Measurements from ENCODE around the gene OPA3.

OPA3 gene

GRCh38 chr19:45597425-45598111, 13.0 kb upstream of the OPA3 start:
- DNase-seq = no peak

GRCh38 chr19:45595814-45596213, 11.2 kb upstream of the OPA3 start:
- DNase-seq = no peak

GRCh38 chr19:45593520-45593919, 8.9 kb upstream of the OPA3 start:
- no peak for DNase-seq

GRCh38 chr19:45592366-45592765, 7.8 kb upstream of the OPA3 start:
- no peak for DNase-seq

GRCh38 chr19:45591638-45592005, 7.0 kb upstream of the OPA3 start:
- no peak for DNase-seq

GRCh38 chr19:45591004-45591637, 6.5 kb upstream of the OPA3 start:
- no peak for DNase-seq

- no peak for DNase-seq
Measured at GRCh38 chr19:45590300-45591003, 5.8 kb upstream of the OPA3 start.

GRCh38 chr19:45589768-45590167, 5.2 kb upstream of the OPA3 start:
- DNase-seq = no peak

GRCh38 chr19:45587873-45588272, 3.3 kb upstream of the OPA3 start:
- DNase-seq = no peak

GRCh38 chr19:45585158-45585577, 566 bp upstream of the OPA3 start:
- no peak for DNase-seq

GRCh38 chr19:45581576-45581975, 3.0 kb downstream of the OPA3 start:
- DNase-seq = no peak

- no peak for DNase-seq
Measured at GRCh38 chr19:45578861-45579260, 5.7 kb downstream of the OPA3 start.

- DNase-seq = no peak
Measured at GRCh38 chr19:45577111-45577905, 7.3 kb downstream of the OPA3 start.

GRCh38 chr19:45576682-45577081, 7.9 kb downstream of the OPA3 start:
- no peak for DNase-seq

- DNase-seq = no peak
Measured at GRCh38 chr19:45575216-45575615, 9.4 kb downstream of the OPA3 start.

- DNase-seq = no peak
Measured at GRCh38 chr19:45574526-45574925, 10.1 kb downstream of the OPA3 start.

- DNase-seq = no peak
Measured at GRCh38 chr19:45571457-45572220, 13.0 kb downstream of the OPA3 start.

GRCh38 chr19:45569619-45570421, 14.8 kb downstream of the OPA3 start:
- DNase-seq = no peak

- no peak for DNase-seq
Measured at GRCh38 chr19:45568732-45569131, 15.9 kb downstream of the OPA3 start.

GRCh38 chr19:45567609-45568008, 17.0 kb downstream of the OPA3 start:
- DNase-seq = no peak

GRCh38 chr19:45564131-45564780, 20.3 kb downstream of the OPA3 start:
- no peak for DNase-seq

All from DMS79 (cell line).